Measurements from ENCODE around the gene TTC14. TPM values are rescaled to one million over a fixed set of nuclear protein-coding genes. Genes with fewer than 3 reads are reported as not detected.
"Not testable (repeated sequence)": the region's sequence is repeated elsewhere in the genome, so short reads cannot be mapped to it uniquely, and the experiment has no call there.

Gene TTC14
- total RNA-seq, 1 experiment from 2014 or later, result 71.4 TPM

DNA sequence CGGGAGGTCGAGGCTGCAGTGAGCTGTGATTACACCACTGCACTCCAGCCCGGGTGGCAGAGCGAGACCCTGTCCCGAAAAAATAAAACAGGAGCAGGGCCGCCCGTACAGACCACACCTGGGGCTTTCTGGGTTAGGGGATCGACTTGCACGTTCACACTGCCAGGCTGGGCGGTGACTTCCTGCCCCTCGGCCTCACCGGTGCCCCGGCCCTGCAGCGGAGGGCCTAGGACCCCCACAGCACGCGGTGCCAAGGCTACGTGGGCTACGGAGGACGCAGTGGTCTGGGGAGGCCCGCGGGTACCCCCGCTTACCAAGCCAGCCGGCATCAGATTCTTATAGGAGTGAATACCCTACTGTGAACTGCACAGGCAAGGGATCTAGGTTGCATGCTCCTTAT is 11.6 kb upstream of the TTC14 start:
- ChIA-PET CTCF (interaction anchor here (0.5 kb wide), 1 partner anchor 661 kb away, joined by 3 read pairs; no protein-coding TSS in a partner anchor), POLR2A (no interaction called here)
- intact Hi-C loops (cut with micrococcal nuclease; ENCODE audit: unreplicated experiment), result no loop called here
- Histone ChIP-seq H3K36me3 (ENCODE audit: control insufficient read depth, insufficient read depth, low read length) (no peaks in the 10 kb centered on the region), H3K4me1 (ENCODE audit: control insufficient read depth, insufficient read depth, low read length) (no peaks in the 10 kb centered on the region), H3K9me3 (ENCODE audit: control insufficient read depth, insufficient read depth, low read depth, low read length) (no peaks in the 10 kb centered on the region), H3K27me3 (ENCODE audit: control insufficient read depth, insufficient read depth, low read length) (no peaks in the 10 kb centered on the region), H3K27ac (ENCODE audit: low read length) (no peak overlapping the region), H3K4me3 (ENCODE audit: low read depth in 2 of 2, low read length in 2 of 2) (no peak overlapping the region)
- ATAC-seq (no peak), DNase-seq (ENCODE audit: low read depth, low spot score) (no peak)
- BruUV-seq (replicated peaks), result no TSS peak
- TF ChIP-seq, protein P1, sequence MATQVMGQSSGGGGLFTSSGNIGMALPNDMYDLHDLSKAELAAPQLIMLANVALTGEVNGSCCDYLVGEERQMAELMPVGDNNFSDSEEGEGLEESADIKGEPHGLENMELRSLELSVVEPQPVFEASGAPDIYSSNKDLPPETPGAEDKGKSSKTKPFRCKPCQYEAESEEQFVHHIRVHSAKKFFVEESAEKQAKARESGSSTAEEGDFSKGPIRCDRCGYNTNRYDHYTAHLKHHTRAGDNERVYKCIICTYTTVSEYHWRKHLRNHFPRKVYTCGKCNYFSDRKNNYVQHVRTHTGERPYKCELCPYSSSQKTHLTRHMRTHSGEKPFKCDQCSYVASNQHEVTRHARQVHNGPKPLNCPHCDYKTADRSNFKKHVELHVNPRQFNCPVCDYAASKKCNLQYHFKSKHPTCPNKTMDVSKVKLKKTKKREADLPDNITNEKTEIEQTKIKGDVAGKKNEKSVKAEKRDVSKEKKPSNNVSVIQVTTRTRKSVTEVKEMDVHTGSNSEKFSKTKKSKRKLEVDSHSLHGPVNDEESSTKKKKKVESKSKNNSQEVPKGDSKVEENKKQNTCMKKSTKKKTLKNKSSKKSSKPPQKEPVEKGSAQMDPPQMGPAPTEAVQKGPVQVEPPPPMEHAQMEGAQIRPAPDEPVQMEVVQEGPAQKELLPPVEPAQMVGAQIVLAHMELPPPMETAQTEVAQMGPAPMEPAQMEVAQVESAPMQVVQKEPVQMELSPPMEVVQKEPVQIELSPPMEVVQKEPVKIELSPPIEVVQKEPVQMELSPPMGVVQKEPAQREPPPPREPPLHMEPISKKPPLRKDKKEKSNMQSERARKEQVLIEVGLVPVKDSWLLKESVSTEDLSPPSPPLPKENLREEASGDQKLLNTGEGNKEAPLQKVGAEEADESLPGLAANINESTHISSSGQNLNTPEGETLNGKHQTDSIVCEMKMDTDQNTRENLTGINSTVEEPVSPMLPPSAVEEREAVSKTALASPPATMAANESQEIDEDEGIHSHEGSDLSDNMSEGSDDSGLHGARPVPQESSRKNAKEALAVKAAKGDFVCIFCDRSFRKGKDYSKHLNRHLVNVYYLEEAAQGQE (IDR thresholded peaks at IDR 0.05; ENCODE audit: insufficient read depth in 1 of 2, low read depth in 2 of 2, low read length in 1 of 2), result no peak
- TF ChIP-seq POLR2AphosphoS5 (IDR thresholded peaks at IDR 0.05; ENCODE audit: low read depth, low read length), result no peak
- no peak for TF ChIP-seq SIN3A (IDR thresholded peaks at IDR 0.05; ENCODE audit: borderline replicate concordance, insufficient read depth, low read depth, low read length)
- TF ChIP-seq, protein P2, sequence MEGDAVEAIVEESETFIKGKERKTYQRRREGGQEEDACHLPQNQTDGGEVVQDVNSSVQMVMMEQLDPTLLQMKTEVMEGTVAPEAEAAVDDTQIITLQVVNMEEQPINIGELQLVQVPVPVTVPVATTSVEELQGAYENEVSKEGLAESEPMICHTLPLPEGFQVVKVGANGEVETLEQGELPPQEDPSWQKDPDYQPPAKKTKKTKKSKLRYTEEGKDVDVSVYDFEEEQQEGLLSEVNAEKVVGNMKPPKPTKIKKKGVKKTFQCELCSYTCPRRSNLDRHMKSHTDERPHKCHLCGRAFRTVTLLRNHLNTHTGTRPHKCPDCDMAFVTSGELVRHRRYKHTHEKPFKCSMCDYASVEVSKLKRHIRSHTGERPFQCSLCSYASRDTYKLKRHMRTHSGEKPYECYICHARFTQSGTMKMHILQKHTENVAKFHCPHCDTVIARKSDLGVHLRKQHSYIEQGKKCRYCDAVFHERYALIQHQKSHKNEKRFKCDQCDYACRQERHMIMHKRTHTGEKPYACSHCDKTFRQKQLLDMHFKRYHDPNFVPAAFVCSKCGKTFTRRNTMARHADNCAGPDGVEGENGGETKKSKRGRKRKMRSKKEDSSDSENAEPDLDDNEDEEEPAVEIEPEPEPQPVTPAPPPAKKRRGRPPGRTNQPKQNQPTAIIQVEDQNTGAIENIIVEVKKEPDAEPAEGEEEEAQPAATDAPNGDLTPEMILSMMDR (IDR thresholded peaks at IDR 0.05), result no peak
- TF ChIP-seq TCF7L2 (IDR thresholded peaks at IDR 0.05; ENCODE audit: low read depth, low read length), result no peak
- in situ Hi-C loops (cut with HindIII; ENCODE audit: low pct_unique_long_range_greater_than_20kb, low sequenced_read_pairs), result no loop called here

- H3K4me1 ChIP-seq (ENCODE audit: control insufficient read depth, insufficient read depth, low read length); H3K9me3 ChIP-seq (ENCODE audit: control insufficient read depth, insufficient read depth, low read depth, low read length); POLR2A ChIA-PET; H3K4me3 ChIP-seq (ENCODE audit: low read depth in 2 of 2, low read length in 2 of 2); BruUV-seq (replicated peaks); H3K27ac ChIP-seq (ENCODE audit: low read length); ATAC-seq; in situ Hi-C loops (cut with HindIII; ENCODE audit: low pct_unique_long_range_greater_than_20kb, low sequenced_read_pairs); H3K36me3 ChIP-seq (ENCODE audit: control insufficient read depth, insufficient read depth, low read length); DNase-seq (ENCODE audit: low read depth, low spot score); CTCF ChIA-PET; H3K27me3 ChIP-seq (ENCODE audit: control insufficient read depth, insufficient read depth, low read length): not testable (repeated sequence)
- intact Hi-C loops (cut with micrococcal nuclease; ENCODE audit: unreplicated experiment), result loop anchor here (2.0 kb wide), 1 partner anchor 781 kb away; no protein-coding TSS in a partner anchor
Measured at GRCh38 chr3:180593631-180594030, 8.3 kb upstream of the TTC14 start.

- H3K27ac ChIP-seq (ENCODE audit: low read length), result no peak overlapping the region
- no peaks in the 10 kb centered on the region for H3K36me3 ChIP-seq (ENCODE audit: control insufficient read depth, insufficient read depth, low read length)
- ChIA-PET POLR2A (no interaction called here), CTCF (interaction anchor here (0.6 kb wide), 1 partner anchor 845 kb away, joined by 3 read pairs; no protein-coding TSS in a partner anchor)
- no peak overlapping the region for H3K4me3 ChIP-seq (ENCODE audit: low read depth in 2 of 2, low read length in 2 of 2)
- ATAC-seq (peak; percentile 87), DNase-seq (ENCODE audit: low read depth, low spot score) (peak; percentile 53)
- intact Hi-C loops (cut with micrococcal nuclease; ENCODE audit: unreplicated experiment) (loop anchor here (1.0 to 2.0 kb wide), 2 partner anchors 667 to 782 kb away; no protein-coding TSS in a partner anchor), in situ Hi-C loops (cut with HindIII; ENCODE audit: low pct_unique_long_range_greater_than_20kb, low sequenced_read_pairs) (no loop called here)
- no TSS peak for BruUV-seq (replicated peaks)
- no peaks in the 10 kb centered on the region for H3K9me3 ChIP-seq (ENCODE audit: control insufficient read depth, insufficient read depth, low read depth, low read length)
- no peaks in the 10 kb centered on the region for H3K4me1 ChIP-seq (ENCODE audit: control insufficient read depth, insufficient read depth, low read length)
- TF ChIP-seq, protein P2 (IDR thresholded peaks at IDR 0.05), result peak; percentile 76; the same call in 1 of the 2 replicates
- TF ChIP-seq TCF7L2 (IDR thresholded peaks at IDR 0.05; ENCODE audit: low read depth, low read length), result no peak
- no peaks in the 10 kb centered on the region for H3K27me3 ChIP-seq (ENCODE audit: control insufficient read depth, insufficient read depth, low read length)
Measured at GRCh38 chr3:180594631-180595558, 7.1 kb upstream of the TTC14 start.

Data from Panc1 (cell line).